ENCODE results near the gene HMCN1.

The HMCN1 gene

GRCh38 chr1:186214791-186215190, 480.6 kb downstream of the HMCN1 start:
- Histone ChIP-seq H3K36me3 (ENCODE audit: low read length) (no peaks in the 10 kb centered on the region), H3K27ac (ENCODE audit: low read depth, low read length) (no peak overlapping the region), H3K9ac (ENCODE audit: low read length) (no peak overlapping the region), H3K4me2 (ENCODE audit: low read depth, low read length, poor library complexity, severe bottlenecking) (no peak overlapping the region), H2AFZ (ENCODE audit: low read depth, low read length, severe bottlenecking) (no peak overlapping the region), H3K27me3 (ENCODE audit: low read length) (no peaks in the 10 kb centered on the region), H3K4me3 (ENCODE audit: insufficient read depth, low read length, poor library complexity, severe bottlenecking) (no peak overlapping the region), H4K20me1 (ENCODE audit: low read depth, low read length) (no peaks in the 10 kb centered on the region), H3K9me3 (ENCODE audit: insufficient read depth, low read length) (no peaks in the 10 kb centered on the region), H3K9me2 (replicated peaks; ENCODE audit: insufficient read depth, low read length) (no peaks in the 10 kb centered on the region), H3K79me2 (ENCODE audit: insufficient read depth, low read length) (no peaks in the 10 kb centered on the region), H3F3A (ENCODE audit: insufficient read depth) (no peaks in the 10 kb centered on the region; the same call in 1 of the 2 replicates)
- TF ChIP-seq CTCF (IDR thresholded peaks at IDR 0.05; ENCODE audit: insufficient read depth, low read length, poor library complexity, severe bottlenecking) (no peak), EZH2phosphoT487 (conservative IDR thresholded peaks at IDR 0.05; ENCODE audit: low read length) (no peak)

GRCh38 chr1:186215636-186216035, 481.4 kb downstream of the HMCN1 start:
- no peak overlapping the region for H3K9ac ChIP-seq (ENCODE audit: low read length)
- no peak overlapping the region for H2AFZ ChIP-seq (ENCODE audit: low read depth, low read length, severe bottlenecking)
- TF ChIP-seq CTCF (IDR thresholded peaks at IDR 0.05; ENCODE audit: insufficient read depth, low read length, poor library complexity, severe bottlenecking) (no peak), EZH2phosphoT487 (conservative IDR thresholded peaks at IDR 0.05; ENCODE audit: low read length) (no peak)
- no peaks in the 10 kb centered on the region for H3K27me3 ChIP-seq (ENCODE audit: low read length)
- no peak overlapping the region for H3K4me3 ChIP-seq (ENCODE audit: insufficient read depth, low read length, poor library complexity, severe bottlenecking)
- H3K9me2 ChIP-seq (replicated peaks; ENCODE audit: insufficient read depth, low read length) = no peaks in the 10 kb centered on the region
- H3K79me2 ChIP-seq (ENCODE audit: insufficient read depth, low read length) = no peaks in the 10 kb centered on the region
- no peak overlapping the region for H3K27ac ChIP-seq (ENCODE audit: low read depth, low read length)
- no peak overlapping the region for H3K4me2 ChIP-seq (ENCODE audit: low read depth, low read length, poor library complexity, severe bottlenecking)
- H3K9me3 ChIP-seq (ENCODE audit: insufficient read depth, low read length) = no peaks in the 10 kb centered on the region
- H3F3A ChIP-seq (ENCODE audit: insufficient read depth) = no peaks in the 10 kb centered on the region; the same call in 1 of the 2 replicates
- H4K20me1 ChIP-seq (ENCODE audit: low read depth, low read length) = no peaks in the 10 kb centered on the region
- no peaks in the 10 kb centered on the region for H3K36me3 ChIP-seq (ENCODE audit: low read length)

- no peaks in the 10 kb centered on the region for H3K27me3 ChIP-seq (ENCODE audit: low read length)
- H3K36me3 ChIP-seq (ENCODE audit: low read length) = no peaks in the 10 kb centered on the region
- H4K20me1 ChIP-seq (ENCODE audit: low read depth, low read length) = no peaks in the 10 kb centered on the region
- H3K27ac ChIP-seq (ENCODE audit: low read depth, low read length) = peak overlapping the region; percentile 76
- no peaks in the 10 kb centered on the region for H3K79me2 ChIP-seq (ENCODE audit: insufficient read depth, low read length)
- TF ChIP-seq EZH2phosphoT487 (conservative IDR thresholded peaks at IDR 0.05; ENCODE audit: low read length) (no peak), CTCF (IDR thresholded peaks at IDR 0.05; ENCODE audit: insufficient read depth, low read length, poor library complexity, severe bottlenecking) (no peak)
- H3K9me3 ChIP-seq (ENCODE audit: insufficient read depth, low read length) = no peaks in the 10 kb centered on the region
- H3K9ac ChIP-seq (ENCODE audit: low read length) = no peak overlapping the region
- no peaks in the 10 kb centered on the region for H3K9me2 ChIP-seq (replicated peaks; ENCODE audit: insufficient read depth, low read length)
- H3K4me2 ChIP-seq (ENCODE audit: low read depth, low read length, poor library complexity, severe bottlenecking) = peak overlapping the region; percentile 48
- peak overlapping the region; percentile 17 for H3K4me3 ChIP-seq (ENCODE audit: insufficient read depth, low read length, poor library complexity, severe bottlenecking)
- peak overlapping the region; percentile 24 for H2AFZ ChIP-seq (ENCODE audit: low read depth, low read length, severe bottlenecking)
- no peaks in the 10 kb centered on the region; the same call in 1 of the 2 replicates for H3F3A ChIP-seq (ENCODE audit: insufficient read depth)
Measured at GRCh38 chr1:186218654-186219352, 484.6 kb downstream of the HMCN1 start.
